T-helper 2 cell treated with Interferon-gamma antibody and Interleukin-4, amounts not matched to agents 100 ng/mL and 5 ng/mL, for 36 hours (primary cell): ENCODE measurements around the gene FBLN2. TPM values are rescaled to one million over a fixed set of nuclear protein-coding genes. Genes with fewer than 3 reads are reported as not detected.
"Not testable (repeated sequence)": the region's sequence is repeated elsewhere in the genome, so short reads cannot be mapped to it uniquely, and the experiment has no call there.

ENCODE experiments used
- intact Hi-C: fragments of 100-400 bp; cut with micrococcal nuclease; formaldehyde crosslinking; loops from one replicate; pipeline ENCODE4 v1.15.1; 2023
- total RNA-seq: library from RNA; stranded (reverse); gene quantifications from 2 replicates; pipeline ENCODE4 v1.2.3, GENCODE V29; 2022

The FBLN2 gene
- total RNA-seq, 1 donor from 2014 or later = not detected

DNA sequence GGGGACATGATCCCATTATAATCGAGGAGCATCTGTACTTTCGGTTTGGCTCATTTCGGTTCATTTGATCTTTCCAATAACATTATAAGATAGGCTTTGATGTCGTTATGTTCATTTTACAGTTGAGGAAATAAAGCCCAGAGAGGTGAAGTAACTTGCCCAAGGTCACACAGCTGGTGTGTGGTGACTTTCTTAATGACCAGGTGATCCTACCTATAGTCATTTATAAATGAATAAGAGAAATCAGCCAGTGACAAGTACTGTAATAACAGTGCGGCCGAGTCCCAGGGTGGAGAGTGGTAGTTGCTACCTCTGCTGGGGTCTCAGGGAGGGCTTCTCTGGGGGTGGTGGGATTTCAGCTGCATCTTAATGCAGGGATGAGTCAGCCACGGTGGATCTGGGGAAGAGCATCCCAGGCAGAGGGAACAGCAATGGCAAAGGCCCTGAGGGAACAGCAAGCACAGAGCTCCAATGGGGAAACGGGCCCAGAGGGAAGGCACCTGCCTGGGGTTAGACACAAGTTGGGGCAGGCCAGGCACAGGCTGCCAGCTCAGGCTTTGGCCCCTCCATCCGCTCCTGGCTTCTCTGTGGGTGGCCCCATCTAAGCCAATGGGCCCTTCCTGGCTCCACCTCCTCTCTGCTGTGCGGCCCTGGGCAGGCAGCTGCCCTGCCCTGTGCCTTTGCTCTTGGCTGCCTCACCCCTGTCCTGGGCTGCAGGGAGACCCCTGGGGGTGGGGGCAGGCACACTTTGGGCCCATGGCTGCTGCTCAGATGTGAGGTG is 1.1 kb upstream of the FBLN2 start:
- intact Hi-C loops = no loop called here

DNA sequence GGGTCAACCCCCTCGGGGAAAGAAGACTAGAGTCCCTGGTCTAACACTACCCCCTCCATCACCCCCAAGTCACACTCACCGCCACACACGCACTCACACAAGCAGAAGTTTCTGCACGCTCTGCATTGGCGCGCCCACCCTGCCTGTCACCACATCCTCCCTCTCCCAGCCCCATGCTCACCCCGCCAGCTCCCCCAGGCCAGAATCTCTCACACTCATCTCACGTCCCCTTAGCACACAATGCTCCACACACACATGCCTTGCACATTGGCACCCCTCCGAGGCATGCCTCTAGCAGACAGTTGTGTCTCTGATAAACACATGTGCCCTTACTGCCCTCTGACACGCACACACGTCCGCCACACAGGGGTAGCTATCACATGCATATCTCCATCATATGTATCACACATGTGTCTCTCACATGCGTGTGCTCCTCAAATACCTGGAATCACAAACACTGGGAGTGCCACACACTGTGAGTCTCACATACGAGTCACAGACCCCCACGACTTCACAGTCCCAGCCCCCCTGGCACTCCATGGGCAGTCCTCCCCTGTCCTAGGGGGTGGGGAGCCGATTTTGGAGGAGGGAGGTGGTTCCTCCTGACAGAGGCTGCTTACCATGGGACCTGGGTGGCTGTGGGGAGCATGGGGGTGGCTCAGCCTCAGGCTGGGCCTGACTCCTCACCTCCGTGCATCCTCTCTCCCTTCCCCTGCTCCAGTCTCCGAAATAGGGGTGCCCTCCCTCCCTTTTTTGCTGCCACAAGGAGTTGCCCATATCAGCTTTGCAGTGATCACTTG is 898 bp downstream of the FBLN2 start:
- intact Hi-C loops = no loop called here

DNA sequence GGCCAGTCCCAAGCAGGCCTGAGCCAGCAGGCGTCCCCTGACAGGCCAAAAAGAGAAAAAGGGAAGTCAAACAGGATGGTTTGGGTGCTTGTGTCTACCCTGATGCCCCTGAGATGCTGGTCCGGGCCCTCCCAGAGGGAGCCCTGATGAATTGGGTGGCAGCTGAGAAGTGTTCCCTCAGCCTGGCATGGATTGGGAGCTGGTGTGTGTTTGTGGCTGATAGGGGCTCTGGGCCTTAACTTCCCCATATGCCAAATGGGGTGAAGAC is 1.4 kb downstream of the FBLN2 start:
- intact Hi-C loops = no loop called here

DNA sequence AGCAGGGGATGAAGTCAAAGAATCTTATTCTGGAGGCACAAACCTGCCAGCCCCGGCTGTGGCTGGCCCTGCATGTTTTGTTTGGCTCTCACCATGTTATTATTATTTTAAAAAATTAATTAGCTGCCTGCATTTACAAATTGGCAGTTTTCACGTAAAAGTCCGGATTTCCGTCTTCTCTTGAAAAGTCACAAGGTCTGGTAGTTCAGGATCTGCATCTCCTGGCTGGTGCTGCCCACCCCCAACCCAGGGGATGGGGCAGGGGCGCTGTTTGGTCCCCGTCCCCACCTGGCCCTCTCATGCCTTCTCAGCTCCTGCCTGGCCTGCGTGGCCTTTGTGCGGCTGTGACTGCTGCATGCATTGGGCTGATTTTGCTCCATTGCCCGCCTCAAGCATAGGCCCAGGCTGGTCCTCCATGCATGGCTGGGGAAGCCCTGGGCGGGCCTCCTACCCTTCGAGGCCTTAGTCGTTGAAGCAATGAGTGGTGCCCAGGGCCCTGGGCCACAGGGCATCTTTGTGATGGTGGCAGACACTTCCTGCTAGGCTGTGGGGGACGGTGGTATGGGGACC is 2.0 kb downstream of the FBLN2 start:
- intact Hi-C loops = no loop called here

DNA sequence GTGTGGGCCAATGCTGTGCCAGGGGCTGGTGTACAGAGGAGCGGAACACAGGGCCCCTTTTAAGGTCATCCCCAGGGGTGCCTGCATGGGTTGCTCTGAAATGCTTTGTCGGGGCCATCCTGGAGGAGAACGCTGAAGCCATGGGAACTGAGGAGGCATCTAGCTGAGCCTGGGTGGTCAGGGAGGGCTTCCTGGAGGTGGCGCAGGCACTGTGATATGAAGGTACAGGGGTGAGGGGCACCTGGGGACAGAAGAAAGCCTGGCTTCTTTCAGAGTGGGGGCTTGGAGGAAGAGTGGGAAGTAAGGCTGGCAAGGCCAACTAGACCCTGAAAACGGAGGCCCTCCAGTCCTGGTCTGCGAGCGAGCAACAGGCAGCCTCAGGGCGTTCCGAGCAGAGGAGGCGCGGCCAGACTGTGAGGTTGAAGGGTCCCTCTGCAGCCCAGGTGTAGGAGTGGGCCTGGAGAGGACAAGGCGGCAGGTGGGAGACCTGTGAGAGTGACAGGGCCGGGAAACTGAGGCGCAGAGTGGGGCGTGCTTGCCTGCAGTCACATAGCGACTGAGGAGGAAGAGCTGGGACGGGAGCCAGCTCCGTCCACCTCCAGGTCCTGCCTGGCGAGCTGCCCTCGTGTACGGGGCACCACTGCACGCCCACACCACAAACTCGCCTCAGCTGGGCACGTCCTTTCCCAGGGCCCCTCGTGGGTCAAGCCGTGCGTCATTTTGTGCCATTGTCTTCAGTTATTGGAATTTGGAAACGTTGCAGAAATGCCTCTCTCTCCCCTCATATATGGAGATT is 4.1 kb downstream of the FBLN2 start:
- intact Hi-C loops = no loop called here

DNA sequence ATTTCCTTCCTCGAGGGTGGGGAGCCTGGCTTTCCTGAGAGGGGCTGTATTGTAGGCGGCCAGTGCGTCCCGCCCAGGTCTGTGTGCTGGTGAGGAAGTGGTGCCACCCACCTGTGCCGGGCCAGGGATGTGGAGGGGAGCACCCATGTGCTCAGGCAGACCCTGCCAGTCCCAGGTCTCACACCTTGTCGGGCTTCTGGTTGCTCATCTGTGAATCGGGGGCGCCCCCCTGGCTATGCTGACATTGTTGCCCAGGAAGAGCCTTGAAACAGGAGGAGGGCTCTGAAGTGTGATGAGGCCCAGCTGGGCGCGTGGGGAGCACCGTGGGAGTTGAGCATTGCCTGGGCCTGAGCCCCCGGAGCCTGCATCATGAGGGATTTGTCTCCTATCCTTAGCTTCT is 4.8 kb downstream of the FBLN2 start:
- intact Hi-C loops = no loop called here

DNA sequence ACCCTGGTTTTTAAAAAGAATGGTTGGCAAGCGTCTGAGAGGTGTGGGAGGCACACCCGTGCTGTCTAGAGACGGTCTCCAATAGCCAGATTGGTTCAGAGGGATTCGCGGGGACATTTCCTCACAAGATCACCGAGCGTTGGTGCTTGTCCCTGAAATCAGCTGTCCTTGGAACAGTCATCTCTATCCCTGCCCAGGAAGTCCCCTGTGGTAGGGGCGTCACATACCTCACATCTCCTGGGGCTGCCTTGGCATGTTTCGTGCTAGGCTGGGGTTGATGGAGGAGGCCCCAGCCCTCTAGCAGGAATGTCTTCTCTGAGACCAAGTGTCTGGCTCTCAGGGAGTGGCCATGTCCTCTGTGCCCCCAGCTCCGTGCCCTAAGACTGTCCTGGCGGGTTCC is 6.8 kb downstream of the FBLN2 start:
- intact Hi-C loops = no loop called here

DNA sequence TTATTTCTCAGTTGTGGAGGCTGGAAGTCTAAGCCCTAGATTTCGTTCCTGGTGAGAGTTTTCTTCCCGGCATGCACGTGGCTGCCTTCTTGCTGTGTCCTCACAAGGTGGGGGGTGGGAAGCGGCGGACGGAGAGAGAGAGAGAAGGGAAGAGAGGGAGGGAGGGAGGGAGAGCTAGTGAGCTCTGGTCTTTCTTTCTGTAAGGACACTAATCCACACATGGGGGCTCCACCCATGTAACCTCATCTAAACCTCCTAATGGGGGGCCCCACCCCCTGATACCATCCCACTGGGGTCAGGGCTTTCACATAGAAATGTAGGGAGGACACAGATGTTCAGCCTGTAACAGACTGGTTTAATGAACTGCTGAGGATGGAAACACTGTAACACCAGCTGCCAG is 7.3 kb downstream of the FBLN2 start:
- intact Hi-C loops = no loop called here

DNA sequence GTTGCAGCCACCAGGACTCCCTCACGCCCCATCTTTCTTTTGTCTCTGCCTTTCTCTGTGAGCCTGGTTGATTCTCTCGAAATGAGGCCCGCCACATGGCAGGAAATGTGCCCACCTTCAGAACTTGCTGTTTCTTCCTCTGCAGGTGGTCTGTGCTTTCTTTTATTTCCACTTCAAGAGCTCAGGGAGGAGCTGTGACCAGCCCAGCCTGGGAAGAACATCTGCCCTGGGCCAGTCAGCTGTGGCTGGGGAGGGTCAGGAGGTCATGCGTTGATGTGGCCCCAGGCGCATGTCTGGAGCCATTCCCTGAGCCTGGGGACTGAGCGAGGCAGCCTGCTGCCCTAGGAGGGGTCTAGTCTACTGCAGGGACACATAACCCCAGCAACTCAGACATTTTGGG is 8.0 kb downstream of the FBLN2 start:
- intact Hi-C loops = no loop called here

DNA sequence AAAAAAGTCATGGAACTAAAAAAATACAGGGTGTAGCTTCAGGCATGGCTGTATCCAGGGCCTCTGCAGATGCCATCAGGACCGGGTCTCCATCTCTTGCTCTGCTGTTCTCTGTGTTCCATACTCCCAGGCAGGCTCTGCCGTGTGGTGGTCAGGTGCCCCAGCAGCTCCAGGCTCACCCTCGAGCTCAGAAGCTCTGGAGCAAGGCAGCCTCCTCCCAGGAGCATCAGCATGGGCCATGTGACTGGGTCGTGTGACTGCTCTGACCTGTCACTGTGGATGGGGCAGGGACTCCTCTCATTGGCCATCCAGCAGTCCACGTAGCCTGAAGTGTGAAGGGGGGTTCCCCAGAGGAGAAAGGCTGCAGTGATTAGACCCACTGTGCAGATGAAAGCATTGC is 8.5 kb downstream of the FBLN2 start:
- intact Hi-C loops = no loop called here

DNA sequence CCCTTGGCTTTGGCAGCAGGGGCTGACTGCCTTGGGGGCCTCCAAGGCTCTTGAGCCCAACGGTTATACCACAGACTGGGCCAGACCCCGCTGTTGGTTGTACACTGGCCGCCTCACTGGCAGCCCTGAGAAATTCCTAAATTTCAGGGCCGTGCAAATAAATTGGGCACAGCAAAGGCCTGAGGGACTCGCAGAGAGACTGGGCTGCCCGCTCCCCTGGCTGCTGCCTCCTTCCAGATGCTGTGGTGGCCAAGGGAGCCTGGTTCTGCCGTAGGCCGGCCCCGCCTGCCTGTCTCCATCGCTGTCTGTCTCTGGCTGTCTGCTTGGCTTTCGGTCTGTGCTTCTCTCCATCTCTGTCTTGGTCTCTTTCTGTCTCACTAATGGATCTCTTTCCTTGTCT is 9.0 kb downstream of the FBLN2 start:
- intact Hi-C loops = no loop called here

DNA sequence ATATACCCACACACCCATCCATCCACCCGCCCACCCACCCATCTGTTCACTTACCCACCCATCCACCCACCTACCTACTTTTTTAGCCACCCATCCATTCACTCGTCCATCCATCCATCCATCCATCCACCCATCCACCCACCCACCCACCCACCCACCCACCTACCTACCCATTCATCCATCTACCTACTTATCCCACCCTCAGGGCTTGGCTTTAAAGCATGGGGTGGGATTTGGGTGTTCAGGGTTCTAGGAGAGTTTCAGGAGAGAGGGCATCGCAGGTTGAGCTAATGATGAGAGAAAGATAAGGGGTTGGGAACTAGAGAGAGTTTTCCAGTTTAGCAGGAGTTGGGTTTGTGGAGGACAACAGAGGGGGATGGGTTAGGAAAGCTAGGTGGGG is 9.7 kb downstream of the FBLN2 start:
- intact Hi-C loops = no loop called here

DNA sequence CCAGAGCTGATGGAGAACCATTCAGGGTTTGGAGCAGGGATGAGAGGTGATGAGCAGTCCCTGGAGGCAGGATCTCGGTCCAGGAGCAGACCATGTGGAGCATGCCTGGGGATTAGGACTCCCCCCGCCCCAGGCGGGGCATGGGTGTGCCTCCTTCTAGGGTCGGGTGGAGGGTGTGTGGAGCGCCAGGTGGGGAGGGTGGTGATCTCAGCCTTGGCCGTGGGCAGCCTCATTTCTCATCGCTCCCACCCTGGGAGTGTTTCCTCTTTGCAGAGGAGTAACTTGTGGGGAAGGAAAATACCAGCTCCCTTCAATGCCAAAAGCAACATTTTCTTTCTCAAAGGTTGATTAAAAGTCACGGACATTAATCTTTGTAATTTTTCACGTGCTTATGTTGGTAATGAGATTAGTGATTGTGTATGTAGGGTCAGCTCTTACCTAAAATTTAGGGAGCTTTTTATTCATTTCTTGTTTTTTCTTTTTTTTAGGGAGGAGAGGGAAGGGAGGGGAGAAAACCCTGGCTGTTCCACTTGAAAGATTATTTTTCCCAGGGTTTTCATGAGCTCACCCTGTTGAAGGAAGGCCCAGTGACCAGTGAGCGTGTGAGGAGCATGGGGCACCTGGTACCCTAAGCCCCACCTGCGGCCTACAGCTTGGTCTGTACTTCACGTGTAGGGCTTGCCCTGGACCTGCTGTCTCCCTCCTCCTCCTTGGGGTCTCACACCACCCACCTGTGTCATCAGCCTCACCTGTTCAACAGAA is 11.0 kb downstream of the FBLN2 start:
- intact Hi-C loops = no loop called here

DNA sequence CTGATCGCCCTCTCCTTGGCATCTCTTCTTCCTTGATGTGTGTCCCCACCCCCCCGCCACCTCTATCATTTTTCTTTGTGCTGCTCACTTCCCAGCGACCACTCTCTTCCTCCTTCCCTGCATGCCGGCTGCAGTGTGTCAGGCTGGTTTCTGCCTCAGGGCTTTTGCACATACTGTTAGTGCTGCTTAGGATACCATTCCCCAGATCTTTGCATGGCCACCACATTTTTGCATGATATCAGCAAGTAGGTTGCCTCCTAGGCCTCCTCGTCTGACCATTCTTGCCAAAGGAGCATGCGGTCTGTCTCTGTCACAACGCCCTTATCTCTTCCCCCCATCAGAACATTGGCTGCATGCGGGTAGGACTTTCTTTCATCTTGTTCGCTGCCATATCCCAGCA is 12.5 kb downstream of the FBLN2 start:
- intact Hi-C loops = no loop called here

DNA sequence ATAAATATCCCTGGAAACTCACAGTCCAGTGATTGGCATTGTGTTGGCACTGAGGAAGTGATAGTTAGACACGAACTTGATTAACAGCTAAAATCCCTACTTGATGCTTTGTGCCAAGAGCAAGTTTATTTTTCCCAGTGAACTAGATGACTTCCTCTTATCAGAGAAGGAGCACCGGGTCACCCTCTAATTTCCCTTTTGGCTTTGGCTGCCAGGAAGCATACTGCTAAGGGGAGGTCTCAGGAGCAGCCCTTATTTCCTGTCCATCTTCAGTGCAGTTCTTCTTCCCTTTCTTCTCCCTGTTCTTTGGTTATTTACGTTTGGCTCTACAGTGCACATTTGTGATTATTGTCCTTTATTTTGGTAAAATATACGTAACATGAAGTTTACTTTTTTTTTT is 13.0 kb downstream of the FBLN2 start:
- intact Hi-C loops = no loop called here

DNA sequence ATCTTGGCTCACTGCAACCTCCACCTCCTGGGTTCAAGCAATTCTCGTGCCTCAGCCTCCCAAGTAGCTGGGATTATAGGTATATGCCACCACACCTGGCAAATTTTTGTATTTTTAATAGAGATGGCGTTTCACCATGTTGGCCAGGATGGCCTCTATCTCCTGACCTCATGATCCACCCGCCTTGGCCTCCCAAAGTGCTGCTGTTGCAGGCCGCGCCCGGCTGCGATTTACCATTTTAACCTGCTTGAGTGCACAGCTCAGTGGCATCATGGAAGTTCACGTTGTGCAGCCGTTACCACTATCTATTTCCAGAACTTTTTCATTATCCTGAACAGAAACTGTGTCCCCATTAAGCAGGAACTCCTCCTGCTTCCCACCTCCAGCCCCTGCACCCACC is 13.5 kb downstream of the FBLN2 start:
- intact Hi-C loops = not testable (repeated sequence)

DNA sequence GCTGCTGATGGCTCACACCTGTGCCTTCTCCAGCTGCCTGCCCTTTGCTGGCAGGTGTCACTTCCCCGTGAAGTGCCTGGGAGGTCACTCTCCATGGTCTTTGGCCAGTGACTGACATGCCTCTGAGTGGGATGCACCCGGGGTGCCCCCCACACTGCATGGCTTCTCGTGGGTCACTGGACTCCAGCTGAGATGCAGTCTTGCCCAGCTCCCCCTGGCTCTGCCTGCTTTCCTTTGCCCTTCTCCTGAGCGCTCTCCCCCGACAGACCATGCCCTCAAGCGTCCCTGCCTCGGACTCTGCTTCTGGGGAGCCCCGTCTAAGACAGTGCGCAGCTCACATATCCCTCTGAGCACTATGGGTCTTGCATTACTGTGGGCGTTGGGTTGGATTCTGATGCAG is 14.4 kb downstream of the FBLN2 start:
- intact Hi-C loops = no loop called here

DNA sequence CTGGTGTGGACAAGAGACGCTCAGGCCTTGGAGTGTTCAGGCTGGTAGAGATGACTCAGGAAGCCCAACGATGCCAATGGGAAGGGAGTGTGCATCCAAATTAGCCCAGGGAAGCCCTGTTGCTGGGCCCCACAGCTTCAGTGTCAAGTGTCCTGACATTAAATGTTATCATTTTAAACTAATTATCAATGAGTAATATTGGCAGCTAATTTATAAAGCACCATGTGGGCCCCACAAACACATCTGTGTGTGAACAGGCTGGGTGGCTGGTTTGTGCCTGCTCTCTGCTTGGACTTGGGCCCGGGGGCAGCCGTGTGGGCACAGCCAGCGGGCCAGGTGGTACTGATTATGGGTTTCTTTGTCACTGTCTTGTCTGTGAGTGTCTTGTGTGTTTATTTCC is 15.0 kb downstream of the FBLN2 start:
- intact Hi-C loops = no loop called here

DNA sequence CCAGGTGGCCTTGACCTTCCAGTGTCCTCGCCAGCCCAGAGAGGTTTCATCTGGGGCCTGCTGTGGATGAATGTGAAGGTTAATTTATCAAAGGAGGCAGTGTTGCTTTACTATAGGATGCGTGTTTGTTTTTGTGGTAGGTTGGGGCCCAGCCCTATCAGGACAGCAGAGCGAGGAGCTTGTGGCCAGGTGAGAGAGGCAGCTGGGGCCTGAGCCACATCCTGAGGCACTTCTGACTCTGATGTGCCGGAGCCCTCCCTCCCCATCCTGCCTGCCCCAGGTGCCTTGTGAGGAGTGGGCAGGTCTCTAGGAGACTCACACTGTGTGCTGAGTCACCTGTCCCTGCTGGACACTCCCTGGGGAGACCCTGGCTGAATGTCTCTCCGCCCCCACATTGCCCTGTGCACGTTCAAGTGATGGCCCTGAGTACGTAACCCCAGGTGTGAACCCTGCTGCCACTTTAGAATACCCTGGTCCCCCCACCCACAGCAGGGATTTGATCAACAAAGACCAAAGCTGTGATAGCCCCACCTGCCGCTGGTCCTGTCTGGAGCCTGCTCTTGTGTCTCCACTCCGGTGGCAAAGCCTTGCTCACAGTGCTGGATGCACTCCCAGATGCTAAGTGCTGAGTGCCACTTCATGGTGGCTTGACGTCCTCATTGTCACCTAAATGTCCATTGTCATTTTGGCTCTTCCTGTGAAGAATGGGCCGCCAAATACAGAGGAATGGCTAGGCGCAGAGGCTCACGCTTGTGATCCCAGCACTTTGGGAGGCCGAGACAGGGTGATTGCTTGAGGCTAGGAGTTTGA is 16.0 kb downstream of the FBLN2 start:
- intact Hi-C loops = no loop called here
